Measurements from ENCODE around the gene ACTR6. TPM values are rescaled to one million over a fixed set of nuclear protein-coding genes. Genes with fewer than 3 reads are reported as not detected.

The ACTR6 gene
- total RNA-seq, 1 donor from 2014 or later = 20.4 TPM

DNA sequence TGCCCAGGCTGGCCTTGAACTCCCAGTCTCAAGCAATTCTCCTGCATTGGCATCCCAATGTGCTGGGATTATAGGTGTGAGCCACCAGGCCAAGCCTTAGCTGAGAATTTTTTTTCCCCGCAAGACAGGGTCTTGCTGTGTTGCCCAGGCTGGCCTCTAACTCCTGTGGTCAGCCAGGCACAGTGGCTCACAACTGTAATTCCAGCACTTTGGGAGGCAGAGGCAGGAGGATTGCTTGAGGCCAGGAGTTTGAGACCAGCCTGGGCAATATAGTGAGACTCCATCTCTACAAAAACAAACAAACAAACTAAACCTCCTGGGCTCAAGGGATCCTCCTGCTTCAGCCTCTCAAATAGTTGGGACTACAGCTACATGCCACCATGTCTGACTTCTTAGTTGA lies 39.0 kb downstream of the ACTR6 start:
- H3K4me3 Mint-ChIP-seq (ENCODE audit: unreplicated experiment) = no peak overlapping the region
- H3K27me3 Mint-ChIP-seq (ENCODE audit: unreplicated experiment) = no peaks in the 10 kb centered on the region
- H3K36me3 Mint-ChIP-seq (ENCODE audit: low read depth, unreplicated experiment) = no peaks in the 10 kb centered on the region
- TF ChIP-seq, protein P1, sequence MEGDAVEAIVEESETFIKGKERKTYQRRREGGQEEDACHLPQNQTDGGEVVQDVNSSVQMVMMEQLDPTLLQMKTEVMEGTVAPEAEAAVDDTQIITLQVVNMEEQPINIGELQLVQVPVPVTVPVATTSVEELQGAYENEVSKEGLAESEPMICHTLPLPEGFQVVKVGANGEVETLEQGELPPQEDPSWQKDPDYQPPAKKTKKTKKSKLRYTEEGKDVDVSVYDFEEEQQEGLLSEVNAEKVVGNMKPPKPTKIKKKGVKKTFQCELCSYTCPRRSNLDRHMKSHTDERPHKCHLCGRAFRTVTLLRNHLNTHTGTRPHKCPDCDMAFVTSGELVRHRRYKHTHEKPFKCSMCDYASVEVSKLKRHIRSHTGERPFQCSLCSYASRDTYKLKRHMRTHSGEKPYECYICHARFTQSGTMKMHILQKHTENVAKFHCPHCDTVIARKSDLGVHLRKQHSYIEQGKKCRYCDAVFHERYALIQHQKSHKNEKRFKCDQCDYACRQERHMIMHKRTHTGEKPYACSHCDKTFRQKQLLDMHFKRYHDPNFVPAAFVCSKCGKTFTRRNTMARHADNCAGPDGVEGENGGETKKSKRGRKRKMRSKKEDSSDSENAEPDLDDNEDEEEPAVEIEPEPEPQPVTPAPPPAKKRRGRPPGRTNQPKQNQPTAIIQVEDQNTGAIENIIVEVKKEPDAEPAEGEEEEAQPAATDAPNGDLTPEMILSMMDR (IDR thresholded peaks at IDR 0.05; ENCODE audit: unreplicated experiment) = no peak
- no peaks in the 10 kb centered on the region for H3K9me3 Mint-ChIP-seq (ENCODE audit: unreplicated experiment)
- no peak for DNase-seq (ENCODE audit: low spot score)
- no peak overlapping the region for H3K27ac Mint-ChIP-seq (ENCODE audit: unreplicated experiment)
- no peaks in the 10 kb centered on the region for H3K4me1 Mint-ChIP-seq (ENCODE audit: unreplicated experiment)

DNA sequence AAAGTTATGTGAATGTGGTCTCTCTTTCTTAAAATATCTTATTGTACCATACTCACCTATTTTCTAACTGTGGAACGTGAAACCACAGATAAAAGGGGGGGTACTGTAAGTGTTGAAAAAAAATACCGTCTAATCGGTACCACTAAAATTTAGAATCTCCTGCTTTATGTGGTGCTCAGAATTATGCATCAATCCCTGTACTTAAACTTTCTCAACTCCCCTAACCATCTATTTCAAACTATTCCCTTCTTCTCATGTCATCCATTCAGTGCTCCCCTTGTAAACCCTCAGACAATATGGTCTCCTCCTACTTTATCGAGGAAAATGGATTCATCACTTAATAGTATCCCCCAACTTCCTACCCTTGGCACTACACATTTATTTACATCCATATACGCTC lies 42.5 kb downstream of the ACTR6 start:
- Mint-ChIP-seq H3K4me3 (ENCODE audit: unreplicated experiment) (no peak overlapping the region), H3K9me3 (ENCODE audit: unreplicated experiment) (no peaks in the 10 kb centered on the region), H3K36me3 (ENCODE audit: low read depth, unreplicated experiment) (no peaks in the 10 kb centered on the region), H3K27me3 (ENCODE audit: unreplicated experiment) (peaks cover 1% of the 10 kb centered on the region), H3K27ac (ENCODE audit: unreplicated experiment) (no peak overlapping the region), H3K4me1 (ENCODE audit: unreplicated experiment) (no peaks in the 10 kb centered on the region)
- no peak for DNase-seq (ENCODE audit: low spot score)
- TF ChIP-seq, protein P1 (IDR thresholded peaks at IDR 0.05; ENCODE audit: unreplicated experiment) = no peak

DNA sequence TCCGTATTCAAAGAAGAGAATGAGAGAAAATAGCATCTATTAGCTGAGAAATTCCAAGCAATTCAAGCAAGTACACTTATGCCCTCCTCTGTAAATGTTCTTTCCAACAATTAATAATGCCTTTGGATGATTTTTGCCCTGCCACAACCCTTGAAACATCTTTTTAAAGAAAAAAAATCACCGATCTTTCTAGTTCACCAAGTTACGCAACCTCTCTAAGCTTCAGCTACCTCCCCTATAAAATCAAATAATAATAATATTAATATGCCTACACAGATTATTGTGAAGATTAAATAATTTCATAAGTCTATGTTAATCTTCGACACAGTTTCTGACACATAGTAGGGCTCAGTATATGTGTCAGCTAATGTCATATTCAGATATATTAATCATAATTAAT lies 47.1 kb downstream of the ACTR6 start:
- DNase-seq (ENCODE audit: low spot score) = no peak
- TF ChIP-seq, protein P1 (IDR thresholded peaks at IDR 0.05; ENCODE audit: unreplicated experiment) = no peak
- Mint-ChIP-seq H3K27me3 (ENCODE audit: unreplicated experiment) (peaks cover 1% of the 10 kb centered on the region), H3K36me3 (ENCODE audit: low read depth, unreplicated experiment) (no peaks in the 10 kb centered on the region), H3K27ac (ENCODE audit: unreplicated experiment) (no peak overlapping the region), H3K9me3 (ENCODE audit: unreplicated experiment) (no peaks in the 10 kb centered on the region), H3K4me3 (ENCODE audit: unreplicated experiment) (no peak overlapping the region), H3K4me1 (ENCODE audit: unreplicated experiment) (peaks cover 9% of the 10 kb centered on the region)

DNA sequence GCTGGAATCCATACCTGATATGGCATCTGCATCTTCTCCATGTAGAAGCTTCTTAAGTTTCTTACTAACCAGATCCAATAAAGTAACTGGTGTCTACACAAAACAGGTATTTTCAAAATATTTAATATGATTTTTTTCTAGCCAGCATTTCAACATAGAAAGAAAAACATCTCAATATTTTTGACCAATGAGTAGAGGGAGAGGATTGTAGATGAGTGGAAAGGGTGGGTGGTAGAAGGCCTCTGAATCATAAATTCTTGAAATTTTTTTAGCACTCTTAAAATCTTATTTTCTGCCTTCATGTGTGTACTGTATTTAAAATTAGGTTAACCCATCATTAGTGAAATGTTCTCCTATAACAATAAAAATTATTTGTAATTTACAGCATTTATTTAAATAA lies 48.3 kb downstream of the ACTR6 start:
- DNase-seq (ENCODE audit: low spot score) = no peak
- peaks cover 9% of the 10 kb centered on the region for H3K4me1 Mint-ChIP-seq (ENCODE audit: unreplicated experiment)

DNA sequence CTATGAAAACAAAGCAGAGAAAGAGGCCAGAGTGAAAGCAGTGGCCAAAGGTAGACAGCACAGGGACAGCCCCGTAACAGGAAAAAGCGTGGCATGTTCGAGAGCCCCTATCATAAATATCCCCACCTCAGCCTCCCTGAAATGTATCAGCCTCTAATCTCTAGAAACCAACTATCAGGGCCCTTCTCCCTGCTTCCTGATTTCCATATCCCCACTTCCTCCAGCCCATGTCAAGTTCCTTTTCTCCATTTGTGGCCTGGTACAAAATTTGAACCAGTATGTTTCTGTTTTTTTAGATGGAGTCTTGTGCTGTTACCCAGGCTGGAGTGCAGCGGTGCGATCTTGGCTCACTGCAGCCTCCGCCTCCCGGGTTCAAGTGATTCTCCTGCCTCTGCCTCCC lies 49.3 kb downstream of the ACTR6 start:
- Mint-ChIP-seq H3K27ac (ENCODE audit: unreplicated experiment) (peak overlapping the region; percentile 1), H3K36me3 (ENCODE audit: low read depth, unreplicated experiment) (no peaks in the 10 kb centered on the region), H3K27me3 (ENCODE audit: unreplicated experiment) (peaks cover 1% of the 10 kb centered on the region), H3K9me3 (ENCODE audit: unreplicated experiment) (no peaks in the 10 kb centered on the region), H3K4me3 (ENCODE audit: unreplicated experiment) (no peak overlapping the region), H3K4me1 (ENCODE audit: unreplicated experiment) (peaks cover 14% of the 10 kb centered on the region)
- TF ChIP-seq, protein P1 (IDR thresholded peaks at IDR 0.05; ENCODE audit: unreplicated experiment) = no peak
- no peak for DNase-seq (ENCODE audit: low spot score)

More for the DNA sequence above, 48.3 kb downstream of the ACTR6 start:
- Mint-ChIP-seq H3K27ac (ENCODE audit: unreplicated experiment) (no peak overlapping the region), H3K4me3 (ENCODE audit: unreplicated experiment) (no peak overlapping the region), H3K27me3 (ENCODE audit: unreplicated experiment) (peaks cover 1% of the 10 kb centered on the region), H3K9me3 (ENCODE audit: unreplicated experiment) (no peaks in the 10 kb centered on the region), H3K36me3 (ENCODE audit: low read depth, unreplicated experiment) (no peaks in the 10 kb centered on the region)
- TF ChIP-seq, protein P1 (IDR thresholded peaks at IDR 0.05; ENCODE audit: unreplicated experiment) = no peak
